Vagina (tissue), 2 donors: ENCODE measurements around the gene GALNT15. TPM values are rescaled to one million over a fixed set of nuclear protein-coding genes. Genes with fewer than 3 reads are reported as not detected.

ENCODE experiments used
- DNase-seq, 2 donors: peaks; one replicate each; pipeline ENCODE4 v3.0.0-alpha.2; 2017; ENCODE audit errors: extremely low spot score in 2 of 2
- H3K27ac ChIP-seq: fragments of 200-600 bp; sonication (generic); one replicate; pipeline ENCODE4 v1.5.1; 2019
- H3K27me3 ChIP-seq: fragments of 200-600 bp; sonication (generic); one replicate; pipeline ENCODE4 v1.5.1; 2019
- H3K36me3 ChIP-seq, 2 donors: fragments of 200-600 bp; sonication (generic); one replicate each; pipeline ENCODE4 v1.5.1; 2017 to 2019
- H3K4me1 ChIP-seq: fragments of 200-600 bp; sonication (generic); one replicate; pipeline ENCODE4 v1.5.1; 2019
- H3K4me3 ChIP-seq, 2 donors: fragments of 200-600 bp; sonication (generic); 1 replicate in 1 of 2; 2 replicates in 1 of 2; pipeline ENCODE4 v1.5.1; 2016 to 2019
- H3K9me3 ChIP-seq: fragments of 200-600 bp; sonication (generic); one replicate; pipeline ENCODE4 v1.5.1; 2019
- CTCF ChIP-seq, 3 experiments: fragments of 450-650 bp in 2 of 3; fragments of 200-600 bp in 1 of 3; sonication (generic) in 1 of 3; IDR thresholded peaks; one replicate each; pipeline ENCODE4 v1.5.1; 2017 to 2019; ENCODE audit warnings: antibody characterized with exemption in 3 of 3, mild to moderate bottlenecking in 2 of 3, moderate library complexity in 2 of 3
- POLR2A ChIP-seq, 2 donors: fragments of 450-650 bp; IDR thresholded peaks; one replicate each; pipeline ENCODE4 v1.6.1; 2017; ENCODE audit warnings: antibody characterized with exemption in 2 of 2, mild to moderate bottlenecking in 2 of 2, moderate library complexity in 2 of 2
- POLR2AphosphoS5 ChIP-seq, 2 donors: sonication (generic); formaldehyde crosslinking; IDR thresholded peaks; one replicate each; pipeline ENCODE4 v1.9.0; 2017; ENCODE audit warnings: antibody characterized with exemption in 2 of 2, mild to moderate bottlenecking in 2 of 2, low read depth in 1 of 2; ENCODE audit not compliant: insufficient read depth in 1 of 2
- intact Hi-C: fragments of 100-400 bp; cut with DNase I; formaldehyde crosslinking; loops from one replicate; pipeline ENCODE4 v1.15.1; 2023
- total RNA-seq: library from RNA; depleted of rRNA; stranded (reverse); fragments of >200 nt; gene quantifications from one replicate; pipeline ENCODE4 v1.2.3, GENCODE V29; 2016

The GALNT15 gene
- total RNA-seq, 1 donor from 2014 or later, result 225 TPM

GRCh38 chr3:16260046-16260445, 85.6 kb downstream of the GALNT15 start:
- Histone ChIP-seq H3K36me3 (peaks cover 2 to 17% of the 10 kb centered on the region in 2 donors), H3K4me3 (no peak overlapping the region), H3K27ac (no peak overlapping the region), H3K9me3 (no peaks in the 10 kb centered on the region), H3K4me1 (peaks cover 27% of the 10 kb centered on the region), H3K27me3 (no peaks in the 10 kb centered on the region)
- intact Hi-C loops, result no loop called here
- TF ChIP-seq CTCF (IDR thresholded peaks at IDR 0.05) (no peak), POLR2AphosphoS5 (IDR thresholded peaks at IDR 0.05; ENCODE audit: insufficient read depth in 1 of 2, low read depth in 1 of 2) (no peak), POLR2A (IDR thresholded peaks at IDR 0.05) (no peak)
- DNase-seq, result no peak

- H3K27ac ChIP-seq, result no peak overlapping the region
- peaks cover 45% of the 10 kb centered on the region for H3K4me1 ChIP-seq
- no peaks in the 10 kb centered on the region for H3K9me3 ChIP-seq
- no peak for TF ChIP-seq CTCF (IDR thresholded peaks at IDR 0.05)
- TF ChIP-seq POLR2AphosphoS5 (IDR thresholded peaks at IDR 0.05; ENCODE audit: insufficient read depth in 1 of 2, low read depth in 1 of 2), result no peak
- no peak for TF ChIP-seq POLR2A (IDR thresholded peaks at IDR 0.05)
- peaks cover 2 to 17% of the 10 kb centered on the region in 2 donors for H3K36me3 ChIP-seq
- no peak for DNase-seq
- intact Hi-C loops, result no loop called here
- H3K27me3 ChIP-seq, result no peaks in the 10 kb centered on the region
- H3K4me3 ChIP-seq, result no peak overlapping the region
Observed at GRCh38 chr3:16262174-16262573, 87.7 kb downstream of the GALNT15 start.

- DNase-seq, result no peak
- Histone ChIP-seq H3K27ac (peak overlapping the region; percentile 89), H3K4me3 (peak overlapping the region; percentile 74 to 94), H3K36me3 (peaks cover 2 to 14% of the 10 kb centered on the region in 2 donors), H3K4me1 (peaks cover 49% of the 10 kb centered on the region), H3K9me3 (no peaks in the 10 kb centered on the region), H3K27me3 (no peaks in the 10 kb centered on the region)
- TF ChIP-seq POLR2AphosphoS5 (IDR thresholded peaks at IDR 0.05; ENCODE audit: insufficient read depth in 1 of 2, low read depth in 1 of 2), result no peak
- TF ChIP-seq POLR2A (IDR thresholded peaks at IDR 0.05), result no peak
- no peak for TF ChIP-seq CTCF (IDR thresholded peaks at IDR 0.05)
- intact Hi-C loops, result no loop called here
Observed at GRCh38 chr3:16264174-16264707, 89.8 kb downstream of the GALNT15 start.

GRCh38 chr3:16264708-16265454, 90.4 kb downstream of the GALNT15 start, which contains the start of the genes DPH3 and OXNAD1:
TSS of gene DPH3 (minus strand) at chr3:16264943. CDS start at chr3:16264876, 67 bp downstream.
TSS of gene OXNAD1 (plus strand) at chr3:16265212. CDS start at chr3:16270953, 5,741 bp downstream.
- intact Hi-C loops, result no loop called here
- peak within 1 kb of the TSS; percentile 74 to 94 for H3K4me3 ChIP-seq
- H3K4me1 ChIP-seq, result peaks cover 49% of the 10 kb centered on the region
- TF ChIP-seq POLR2A (IDR thresholded peaks at IDR 0.05) (peak in 1 of 2 donors; percentile 52), CTCF (IDR thresholded peaks at IDR 0.05) (peak; percentile 5 to 42 (median 40)), POLR2AphosphoS5 (IDR thresholded peaks at IDR 0.05; ENCODE audit: insufficient read depth in 1 of 2, low read depth in 1 of 2) (peak; percentile 95 to 99)
- H3K9me3 ChIP-seq, result no peaks in the 10 kb centered on the region
- H3K27ac ChIP-seq, result peak within 1 kb of the TSS; percentile 89
- H3K27me3 ChIP-seq, result no peaks in the 10 kb centered on the region
- H3K36me3 ChIP-seq, result peaks cover 2 to 8% of the 10 kb centered on the region in 2 donors
- peak; percentile 99 for DNase-seq

GRCh38 chr3:16265455-16265786, 90.9 kb downstream of the GALNT15 start:
- H3K9me3 ChIP-seq, result no peaks in the 10 kb centered on the region
- H3K4me1 ChIP-seq, result peaks cover 49% of the 10 kb centered on the region
- TF ChIP-seq CTCF (IDR thresholded peaks at IDR 0.05), result no peak
- no peak for TF ChIP-seq POLR2AphosphoS5 (IDR thresholded peaks at IDR 0.05; ENCODE audit: insufficient read depth in 1 of 2, low read depth in 1 of 2)
- TF ChIP-seq POLR2A (IDR thresholded peaks at IDR 0.05), result no peak
- H3K4me3 ChIP-seq, result peak overlapping the region; percentile 74 to 94
- DNase-seq, result no peak
- H3K27ac ChIP-seq, result peak overlapping the region; percentile 89
- intact Hi-C loops, result no loop called here
- no peaks in the 10 kb centered on the region for H3K27me3 ChIP-seq
- H3K36me3 ChIP-seq, result peaks cover 0 to 2% of the 10 kb centered on the region in 2 donors
